ENCODE results near the gene ABCA12.
"Not testable (repeated sequence)": the region's sequence is repeated elsewhere in the genome, so short reads cannot be mapped to it uniquely, and the experiment has no call there.

The ABCA12 gene, protein sequence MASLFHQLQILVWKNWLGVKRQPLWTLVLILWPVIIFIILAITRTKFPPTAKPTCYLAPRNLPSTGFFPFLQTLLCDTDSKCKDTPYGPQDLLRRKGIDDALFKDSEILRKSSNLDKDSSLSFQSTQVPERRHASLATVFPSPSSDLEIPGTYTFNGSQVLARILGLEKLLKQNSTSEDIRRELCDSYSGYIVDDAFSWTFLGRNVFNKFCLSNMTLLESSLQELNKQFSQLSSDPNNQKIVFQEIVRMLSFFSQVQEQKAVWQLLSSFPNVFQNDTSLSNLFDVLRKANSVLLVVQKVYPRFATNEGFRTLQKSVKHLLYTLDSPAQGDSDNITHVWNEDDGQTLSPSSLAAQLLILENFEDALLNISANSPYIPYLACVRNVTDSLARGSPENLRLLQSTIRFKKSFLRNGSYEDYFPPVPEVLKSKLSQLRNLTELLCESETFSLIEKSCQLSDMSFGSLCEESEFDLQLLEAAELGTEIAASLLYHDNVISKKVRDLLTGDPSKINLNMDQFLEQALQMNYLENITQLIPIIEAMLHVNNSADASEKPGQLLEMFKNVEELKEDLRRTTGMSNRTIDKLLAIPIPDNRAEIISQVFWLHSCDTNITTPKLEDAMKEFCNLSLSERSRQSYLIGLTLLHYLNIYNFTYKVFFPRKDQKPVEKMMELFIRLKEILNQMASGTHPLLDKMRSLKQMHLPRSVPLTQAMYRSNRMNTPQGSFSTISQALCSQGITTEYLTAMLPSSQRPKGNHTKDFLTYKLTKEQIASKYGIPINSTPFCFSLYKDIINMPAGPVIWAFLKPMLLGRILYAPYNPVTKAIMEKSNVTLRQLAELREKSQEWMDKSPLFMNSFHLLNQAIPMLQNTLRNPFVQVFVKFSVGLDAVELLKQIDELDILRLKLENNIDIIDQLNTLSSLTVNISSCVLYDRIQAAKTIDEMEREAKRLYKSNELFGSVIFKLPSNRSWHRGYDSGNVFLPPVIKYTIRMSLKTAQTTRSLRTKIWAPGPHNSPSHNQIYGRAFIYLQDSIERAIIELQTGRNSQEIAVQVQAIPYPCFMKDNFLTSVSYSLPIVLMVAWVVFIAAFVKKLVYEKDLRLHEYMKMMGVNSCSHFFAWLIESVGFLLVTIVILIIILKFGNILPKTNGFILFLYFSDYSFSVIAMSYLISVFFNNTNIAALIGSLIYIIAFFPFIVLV (N-terminal part only)

DNA sequence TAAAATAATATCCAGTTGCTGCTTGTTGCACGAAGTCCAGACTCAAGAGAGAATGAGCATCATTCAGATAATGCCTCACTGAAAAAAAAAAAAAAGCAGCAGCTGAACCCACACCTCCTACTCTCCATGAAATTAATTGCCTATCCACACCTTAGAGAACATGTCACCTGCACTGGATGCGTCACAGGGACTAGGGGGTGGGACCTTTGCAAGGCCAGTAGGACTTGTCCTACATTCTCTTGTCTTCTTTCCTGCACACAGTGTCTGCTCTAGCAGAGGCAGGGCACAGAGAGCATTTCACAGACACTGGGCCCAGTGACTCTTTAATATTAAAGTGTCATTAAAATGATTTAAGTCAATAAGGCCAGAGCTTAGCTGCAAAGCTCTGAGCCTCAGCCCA lies at the start of gene ABCA12:
TSS of gene ABCA12 (minus strand) at position 148 of the 400 bp plus-strand sequence. CDS start 418 bp downstream, outside the sequence.
- DNase-seq (ENCODE audit: low spot score): no peak

DNA sequence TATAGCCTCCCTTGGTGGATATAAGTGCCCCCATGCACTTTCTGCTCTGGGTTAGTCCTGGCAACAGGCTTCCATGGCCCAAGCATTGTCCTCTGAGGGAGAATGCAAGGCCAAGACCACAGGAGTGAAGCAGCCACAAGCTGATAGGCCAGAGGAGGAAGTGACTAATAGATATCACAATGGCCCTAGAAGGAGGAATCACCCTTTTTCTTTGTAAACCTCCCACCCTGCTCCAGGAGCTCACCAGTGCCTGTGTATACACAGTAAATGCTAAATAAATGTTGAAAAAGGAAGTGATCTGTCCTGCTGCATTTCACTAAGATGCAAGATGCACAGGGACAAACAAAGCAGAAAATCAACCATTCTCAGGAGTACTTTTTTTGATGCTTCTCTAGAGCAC lies 49.7 kb upstream of the ABCA12 start:
- no peak for DNase-seq (ENCODE audit: low spot score)

DNA sequence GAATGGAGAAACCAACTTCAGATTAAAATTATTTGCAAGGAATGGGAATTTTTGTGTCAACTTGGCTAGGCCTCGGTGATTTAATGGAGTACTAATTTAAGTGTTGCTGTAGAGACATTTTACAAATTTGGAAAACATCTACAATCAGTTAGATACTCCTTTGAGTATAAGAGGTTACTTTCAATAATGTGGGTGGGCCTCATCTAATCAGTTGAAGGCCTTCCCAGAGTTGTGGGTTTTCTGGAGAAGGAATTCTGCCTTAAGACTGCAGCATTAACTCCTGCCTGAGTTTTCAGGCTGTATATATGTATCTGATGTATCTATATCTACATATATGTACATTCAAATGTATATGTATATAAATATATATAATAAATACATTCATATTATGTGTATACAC lies 47.6 kb upstream of the ABCA12 start:
- DNase-seq (ENCODE audit: low spot score): no peak

DNA sequence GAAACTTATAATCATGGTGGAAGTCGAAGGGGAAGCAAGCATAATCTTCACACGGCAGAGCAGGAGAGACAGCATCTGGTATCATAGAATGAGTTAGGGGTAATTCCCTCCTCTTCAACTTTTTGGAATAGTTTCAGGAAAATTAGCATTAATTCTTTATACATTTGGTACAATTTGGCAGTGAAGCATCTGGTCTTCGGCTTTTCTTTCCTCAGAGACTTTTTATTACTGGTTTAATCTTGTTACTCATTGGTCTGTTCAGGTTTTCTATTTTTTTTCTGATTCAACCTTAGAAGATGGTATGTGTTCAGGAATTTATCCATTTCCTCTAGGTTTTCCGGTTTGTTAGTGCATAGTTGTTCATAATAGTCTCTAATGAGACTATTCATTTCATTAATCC lies 39.7 kb upstream of the ABCA12 start:
- no peak for DNase-seq (ENCODE audit: low spot score)

DNA sequence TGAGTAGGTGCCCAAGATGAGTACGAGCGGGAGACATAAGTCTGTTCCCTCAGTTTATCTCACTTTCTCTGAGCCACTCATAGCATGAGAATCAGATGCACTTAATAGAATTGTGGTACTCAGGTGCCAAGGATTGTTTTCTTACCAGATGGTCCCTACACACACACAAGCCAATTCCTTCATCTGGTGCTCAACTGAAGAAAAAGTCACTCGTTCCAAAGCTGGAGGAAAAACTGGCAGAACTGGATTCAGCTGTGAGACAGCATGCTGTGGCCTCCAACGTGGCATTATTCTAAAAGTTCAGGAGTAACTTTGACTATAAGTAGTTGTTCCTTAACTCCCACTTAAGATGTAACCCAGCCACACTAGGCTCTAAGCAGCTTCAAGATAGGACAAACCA lies 33.4 kb upstream of the ABCA12 start:
- DNase-seq (ENCODE audit: low spot score): no peak

DNA sequence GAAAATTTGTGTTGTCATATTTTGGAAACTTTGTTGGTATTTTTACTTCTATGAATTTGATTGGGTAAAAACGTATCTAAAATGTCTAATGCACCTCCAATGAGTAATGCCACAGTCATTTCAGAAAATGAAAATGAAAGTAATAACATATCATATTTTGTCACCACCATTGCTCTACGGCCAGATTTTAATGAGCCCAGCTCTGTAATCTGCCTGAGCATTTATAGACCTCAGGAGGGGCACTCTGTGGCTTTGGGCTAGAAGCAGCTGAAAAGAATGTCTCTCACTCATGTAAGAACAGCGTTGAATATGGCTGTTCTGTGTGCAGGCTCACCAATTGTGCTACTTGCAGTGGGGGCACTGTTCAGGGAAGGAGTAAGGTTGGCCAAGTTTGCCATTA lies 32.7 kb upstream of the ABCA12 start:
- DNase-seq (ENCODE audit: low spot score): no peak

DNA sequence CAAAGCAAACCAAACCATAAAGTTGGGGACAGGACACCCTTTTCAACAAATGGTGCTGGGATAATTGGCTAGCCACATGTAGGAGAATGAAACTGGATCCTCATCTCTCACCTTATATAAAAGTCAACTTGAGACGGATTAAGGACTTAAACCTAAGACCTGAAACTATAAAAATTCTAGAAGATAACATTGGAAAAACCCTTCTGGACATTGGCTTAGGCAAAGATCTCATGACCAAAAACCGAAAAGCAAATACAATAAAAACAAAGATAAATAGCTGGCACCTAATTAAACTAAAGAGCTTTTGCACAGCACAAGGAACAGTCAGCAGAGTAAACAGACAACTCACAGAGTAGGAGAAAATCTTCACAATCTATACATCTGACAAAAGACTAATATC lies 28.1 kb upstream of the ABCA12 start:
- DNase-seq (ENCODE audit: low spot score): not testable (repeated sequence)

DNA sequence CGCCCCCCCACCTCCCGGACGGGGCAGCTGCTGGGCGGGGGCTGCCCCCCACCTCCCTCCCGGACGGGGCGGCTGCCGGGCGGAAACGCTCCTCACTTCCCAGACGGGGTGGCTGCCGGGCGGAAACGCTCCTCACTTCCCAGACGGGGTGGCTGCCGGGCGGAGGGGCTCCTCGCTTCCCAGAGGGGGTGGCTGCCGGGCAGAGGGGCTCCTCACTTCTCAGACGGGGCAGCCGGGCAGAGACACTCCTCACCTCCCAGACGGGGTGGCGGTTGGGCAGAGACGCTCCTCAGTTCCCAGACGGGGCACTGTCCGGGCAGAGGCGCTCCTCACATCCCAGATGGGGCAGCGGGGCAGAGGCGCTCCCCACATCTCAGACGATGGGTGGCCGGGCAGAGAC lies 24.9 kb upstream of the ABCA12 start:
- not testable (repeated sequence) for DNase-seq (ENCODE audit: low spot score)

DNA sequence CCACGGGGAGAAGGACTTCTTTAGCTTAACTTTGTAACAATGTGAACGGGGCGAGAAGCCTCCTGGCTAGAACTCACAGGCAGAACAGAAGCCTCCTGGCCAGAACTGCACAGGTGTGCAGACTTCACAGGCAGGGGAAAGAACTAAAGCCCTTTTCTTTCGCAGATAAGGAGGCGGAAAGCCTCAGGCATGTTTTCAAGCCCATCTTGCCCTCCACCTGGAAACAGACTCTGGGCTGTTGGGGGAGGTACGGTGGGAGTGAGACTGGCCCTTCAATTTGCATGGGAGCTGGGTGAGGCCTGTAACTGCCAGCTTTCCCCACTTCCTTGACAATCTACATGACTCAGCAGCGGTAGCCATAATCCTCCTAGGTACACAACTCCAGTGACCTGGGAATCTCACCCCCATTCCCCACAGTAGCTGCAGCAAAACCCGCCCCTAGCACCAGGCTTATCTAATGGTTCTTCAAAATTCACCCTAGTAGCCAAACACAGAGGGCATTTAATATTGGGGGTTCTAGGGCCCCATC lies 22.9 kb upstream of the ABCA12 start:
- DNase-seq (ENCODE audit: low spot score): no peak

DNA sequence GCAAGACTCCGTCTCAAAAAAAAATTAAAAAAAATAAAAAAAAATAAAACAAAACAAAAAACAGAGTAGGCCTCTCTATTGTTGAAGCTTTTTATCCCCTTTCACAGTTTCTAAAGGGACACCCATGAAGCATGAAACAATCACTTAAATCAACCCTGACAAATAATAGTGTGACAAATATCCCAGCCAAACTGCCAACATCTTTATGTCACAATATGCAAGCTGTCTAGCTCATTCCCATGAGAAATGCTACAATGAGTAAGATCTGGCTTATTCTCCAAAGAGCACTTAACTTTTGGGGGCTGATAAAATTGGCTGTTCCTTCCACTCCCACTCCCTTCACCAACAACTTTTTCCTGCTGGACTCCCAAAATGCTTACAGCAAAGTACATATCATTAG lies 21.7 kb upstream of the ABCA12 start:
- no peak for DNase-seq (ENCODE audit: low spot score)

DNA sequence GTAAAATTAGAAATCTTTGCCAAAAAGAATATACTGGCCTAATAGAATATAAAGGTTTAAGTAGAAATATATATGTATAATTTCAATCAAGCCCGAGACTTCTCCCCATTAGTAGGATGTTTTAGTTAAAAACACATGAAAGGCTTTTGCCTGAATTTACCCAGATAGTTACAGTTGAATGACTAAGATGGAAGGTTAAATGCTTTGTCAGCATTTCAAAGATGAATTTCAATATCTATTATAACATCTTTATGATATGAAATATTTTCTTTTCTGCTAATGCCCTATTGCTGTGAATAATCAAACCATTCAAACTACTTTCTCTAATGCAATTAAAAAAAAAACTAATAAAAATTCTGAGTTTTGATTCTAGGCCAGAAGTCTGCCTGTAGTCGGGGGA lies 18.0 kb upstream of the ABCA12 start:
- DNase-seq (ENCODE audit: low spot score): no peak

DNA sequence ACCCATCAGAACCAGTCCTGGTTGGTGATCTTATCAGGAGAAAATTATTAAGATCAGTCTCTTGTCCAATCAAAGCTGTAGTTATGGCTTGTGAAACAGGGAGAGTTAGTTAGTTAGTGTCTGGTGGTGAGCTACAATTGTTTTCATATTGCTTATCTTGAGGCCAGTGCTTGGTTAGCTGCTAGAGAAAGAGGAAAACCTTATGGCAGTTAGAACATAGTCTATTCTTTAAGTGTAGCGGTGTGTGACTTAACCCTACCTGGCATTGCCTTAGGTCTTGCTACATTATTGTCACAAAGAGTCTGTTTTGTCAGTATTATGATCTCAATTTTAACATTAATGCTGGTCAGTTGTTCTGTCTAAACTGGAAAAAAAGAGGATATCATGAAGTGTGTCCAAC lies 11.5 kb upstream of the ABCA12 start:
- DNase-seq (ENCODE audit: low spot score): no peak

DNA sequence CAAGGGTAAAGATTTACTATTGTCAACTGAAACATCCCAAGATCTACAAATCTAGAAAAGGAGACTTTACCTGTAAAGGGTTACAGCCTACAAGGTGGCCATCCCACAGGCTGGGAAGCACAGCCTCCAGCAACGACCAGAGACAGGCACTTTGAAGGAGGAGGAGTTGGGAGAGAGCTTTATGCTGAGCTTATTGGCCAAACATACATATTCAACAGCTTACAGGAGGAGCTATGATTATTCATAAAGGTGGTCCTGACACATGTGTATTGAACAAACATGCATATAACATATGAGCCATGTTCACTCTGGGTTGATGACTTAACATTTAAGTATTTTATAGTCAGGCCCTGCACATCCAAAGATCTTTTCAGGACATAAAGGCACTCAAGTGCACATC lies 11.1 kb upstream of the ABCA12 start:
- DNase-seq (ENCODE audit: low spot score): no peak

DNA sequence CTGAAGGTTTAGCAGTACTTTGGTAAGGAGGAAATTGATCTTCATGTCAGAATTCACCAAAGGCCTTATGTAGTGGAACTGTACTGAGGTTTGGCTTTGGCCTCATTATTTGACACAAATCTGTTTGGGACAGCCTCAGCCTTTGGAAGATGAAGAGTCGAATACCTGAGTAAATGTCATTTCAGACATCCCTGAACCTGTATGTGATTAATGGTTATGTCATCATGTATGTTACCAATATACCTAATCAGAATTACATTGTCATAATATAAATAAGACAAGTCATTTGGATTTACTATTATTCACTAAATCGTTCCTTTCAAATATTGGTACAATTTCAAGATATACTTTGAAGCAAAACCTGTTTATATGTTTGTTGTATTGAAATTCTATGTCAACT lies 10.6 kb upstream of the ABCA12 start:
- DNase-seq (ENCODE audit: low spot score): no peak

DNA sequence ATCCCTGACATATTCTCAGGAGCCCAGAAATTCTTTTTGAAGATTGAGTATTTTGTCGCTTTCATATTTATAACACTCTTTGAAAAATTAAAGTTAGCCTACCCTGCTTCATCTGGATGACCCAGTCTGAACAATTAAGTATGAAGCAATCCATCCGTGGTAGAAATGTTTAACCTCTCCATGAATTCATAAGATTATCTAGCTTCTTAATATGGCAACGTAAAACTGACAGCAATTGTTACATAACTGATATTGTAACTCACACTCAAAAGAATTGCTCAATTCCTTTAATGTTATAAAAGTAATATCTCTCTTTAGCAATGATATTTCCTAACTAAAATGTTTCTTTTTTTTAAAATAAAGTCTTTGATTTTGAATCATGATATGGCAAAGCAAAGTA lies 7.2 kb upstream of the ABCA12 start:
- DNase-seq (ENCODE audit: low spot score): no peak

DNA sequence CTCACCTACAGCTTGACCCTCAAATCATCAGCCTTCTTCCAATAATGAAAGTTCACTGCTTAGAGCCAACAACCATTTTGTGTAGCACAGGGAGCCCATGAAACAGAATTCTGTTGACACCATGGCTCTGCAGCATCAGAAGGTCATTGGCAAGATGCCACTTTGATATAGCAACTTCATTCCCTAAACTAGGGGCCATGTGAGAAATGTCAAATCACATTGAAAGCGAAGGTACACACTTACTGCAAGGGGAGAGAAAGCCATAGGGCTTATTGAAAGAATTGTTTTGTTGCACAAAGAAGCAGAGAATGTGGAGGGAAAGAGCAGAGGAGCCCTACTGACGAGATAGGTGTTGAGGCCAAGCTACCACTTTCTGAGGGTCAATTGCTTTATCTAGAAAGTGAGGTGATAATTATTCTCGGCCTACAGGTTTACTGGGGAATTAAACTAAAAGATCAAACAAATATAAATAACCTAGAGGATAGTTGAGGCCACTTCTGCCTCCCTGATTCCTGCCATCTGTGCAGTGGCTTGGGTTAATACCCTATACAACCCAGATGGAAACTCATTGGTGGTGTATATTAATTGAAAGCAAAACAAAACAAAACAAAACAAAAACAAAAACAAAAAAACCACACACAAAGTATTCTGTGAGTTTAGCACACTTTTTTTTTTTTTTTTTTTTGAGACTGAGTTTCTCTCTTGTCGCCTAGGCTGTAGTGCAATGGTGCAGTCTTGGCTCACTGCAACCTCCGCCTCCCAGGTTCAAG lies 5.9 kb upstream of the ABCA12 start:
- DNase-seq (ENCODE audit: low spot score): no peak

DNA sequence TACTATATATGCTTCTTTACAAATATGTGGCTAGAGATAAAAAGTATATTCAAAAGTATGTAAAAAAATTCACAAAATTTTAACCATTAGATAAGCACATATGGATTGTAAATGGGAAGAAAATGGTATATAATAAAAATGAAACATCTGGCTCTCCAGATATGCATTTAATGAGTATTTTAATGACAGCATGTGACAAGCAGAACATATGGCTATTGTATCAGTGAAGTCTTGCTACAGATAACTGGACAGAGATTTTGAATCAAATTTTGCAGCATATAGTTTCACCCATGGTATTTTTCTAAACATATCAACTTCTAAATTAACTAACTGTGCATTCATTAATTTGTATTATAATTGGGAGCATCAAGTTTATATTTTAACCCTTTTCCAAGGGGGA lies 5.0 kb upstream of the ABCA12 start:
- no peak for DNase-seq (ENCODE audit: low spot score)

DNA sequence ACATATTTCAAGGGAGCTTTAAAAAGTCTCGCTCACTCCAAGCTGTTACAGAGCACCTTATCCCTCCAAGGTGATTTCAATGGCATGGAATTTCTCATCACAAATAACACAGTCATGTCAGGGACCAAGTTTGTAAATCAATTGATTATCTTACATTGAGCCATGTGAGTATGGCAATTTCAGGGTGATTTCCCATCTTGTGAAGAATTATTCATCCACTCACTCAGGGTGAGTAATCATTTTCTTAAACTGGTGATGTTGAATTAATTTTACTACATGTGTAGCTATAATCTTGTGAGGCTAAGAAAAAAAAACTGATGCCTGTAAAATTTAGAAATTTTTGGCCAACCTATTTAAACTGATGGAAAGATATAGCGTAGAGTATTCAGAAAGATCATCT lies 3.3 kb upstream of the ABCA12 start:
- no peak for DNase-seq (ENCODE audit: low spot score)

DNA sequence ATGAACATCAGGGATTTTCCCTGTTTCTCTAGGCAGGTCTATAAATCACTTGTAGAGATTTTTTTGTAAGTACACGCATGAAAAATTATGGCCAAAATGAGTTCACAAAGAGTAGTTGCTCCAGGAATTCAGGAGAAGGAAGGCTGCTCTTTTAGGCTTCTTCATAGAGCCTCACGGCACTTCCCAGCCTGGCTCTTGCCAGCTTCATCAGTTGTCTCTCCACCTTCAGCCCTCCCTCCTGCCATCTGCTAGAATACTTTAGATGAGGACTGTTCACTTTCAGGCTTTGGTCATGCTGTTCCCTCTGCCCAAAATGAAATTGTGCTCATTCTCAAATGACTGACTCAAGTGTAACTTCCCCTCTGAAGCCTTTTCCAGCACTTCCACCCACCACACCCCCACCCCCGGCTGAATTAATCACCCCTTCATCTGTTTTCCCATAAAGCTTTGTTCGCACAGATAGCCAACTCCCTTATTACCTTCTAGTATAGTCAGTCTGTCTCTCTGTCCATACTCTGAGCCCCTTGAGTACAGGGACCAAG lies 1.8 kb upstream of the ABCA12 start:
- DNase-seq (ENCODE audit: low spot score): no peak

DNA sequence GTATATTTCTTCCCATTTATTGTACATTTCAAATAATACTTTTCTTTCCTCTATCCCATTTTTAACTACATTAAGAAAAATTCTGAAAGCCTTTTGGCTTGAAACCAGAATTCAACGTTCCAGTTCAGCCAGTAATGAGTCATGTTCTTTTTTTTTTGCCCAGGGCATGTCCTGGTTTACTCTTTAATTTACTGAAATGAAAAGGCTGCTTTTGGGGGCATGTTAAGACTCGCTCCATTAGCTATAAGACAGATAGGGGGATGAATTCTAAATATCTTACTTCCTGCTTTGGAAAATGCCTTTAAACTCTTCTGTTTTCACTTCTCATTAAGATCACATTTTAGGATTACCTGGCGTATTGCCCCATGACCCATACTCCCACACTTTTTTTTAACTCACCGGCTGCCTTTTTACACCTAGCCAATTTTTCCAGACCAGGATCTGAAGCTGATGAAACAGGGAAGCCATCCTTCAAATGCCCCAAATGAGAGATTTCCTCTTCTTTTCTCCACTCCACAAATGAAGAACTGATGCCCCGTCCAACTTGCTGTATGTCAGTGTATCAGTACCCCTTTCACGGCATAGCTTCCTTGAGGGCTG lies 585 bp downstream of the ABCA12 start:
- DNase-seq (ENCODE audit: low spot score): no peak

DNA sequence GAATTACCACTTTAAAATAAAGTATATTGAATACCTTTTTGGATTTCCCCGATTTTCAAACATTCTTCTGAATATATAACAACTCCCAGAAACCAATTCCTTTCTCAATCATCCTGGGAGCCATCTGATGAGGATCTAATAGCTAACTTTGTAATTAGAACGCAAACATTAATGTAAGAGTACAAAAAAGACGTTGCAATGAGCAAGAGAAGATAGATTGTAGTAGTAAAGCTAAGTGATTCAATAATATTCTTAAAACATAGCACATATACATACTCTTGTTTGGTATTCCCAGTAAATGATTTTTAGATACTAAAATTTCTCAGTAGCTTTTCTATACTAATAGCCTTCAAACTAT lies 1.1 kb downstream of the ABCA12 start:
- no peak for DNase-seq (ENCODE audit: low spot score)

Measured in HuH-7 (cell line).